Left lung (tissue), 10 donors: Measurements from ENCODE around the gene PTPRA. TPM values are rescaled to one million over a fixed set of nuclear protein-coding genes. Genes with fewer than 3 reads are reported as not detected.

Experiments
- ATAC-seq: fragments of 200-7000 bp; cut with Tn5 transposase; one replicate; pipeline ENCODE4 v1.9.1; 2020; ENCODE audit warnings: moderate library complexity
- DNase-seq, 4 donors: peaks; one replicate each; pipeline ENCODE4 v3.0.0-alpha.2; 2013 to 2020
- H3K27ac ChIP-seq, 2 donors: fragments of 200-600 bp; sonication (generic) in 1 of 2; one replicate each; pipeline versions ENCODE4 v1.5.0 to v1.8.0; 2020 to 2021
- H3K27me3 ChIP-seq, 2 donors: fragments of 200-600 bp; sonication (generic) in 1 of 2; one replicate each; pipeline versions ENCODE4 v1.5.0 to v1.8.0; 2020 to 2021
- H3K36me3 ChIP-seq, 2 donors: fragments of 200-600 bp; sonication (generic) in 1 of 2; one replicate each; pipeline versions ENCODE4 v1.5.0 to v1.8.0; 2020 to 2021
- H3K4me1 ChIP-seq, 2 donors: fragments of 200-600 bp; one replicate each; pipeline ENCODE4 v1.8.0; 2021
- H3K4me3 ChIP-seq, 2 donors: fragments of 200-600 bp; sonication (generic) in 1 of 2; one replicate each; pipeline versions ENCODE4 v1.5.0 to v1.8.0; 2020 to 2021; ENCODE audit warnings: mild to moderate bottlenecking in 1 of 2
- H3K9me3 ChIP-seq, 2 donors: fragments of 200-600 bp; sonication (generic) in 1 of 2; one replicate each; pipeline versions ENCODE4 v1.5.0 to v1.8.0; 2020 to 2021
- intact Hi-C, 2 donors: fragments of 100-400 bp; cut with DNase I; formaldehyde crosslinking; loops; one replicate each; pipeline versions ENCODE4 v1.11.2 to v1.14.2; 2022
- polyA plus RNA-seq, 6 donors: library from polyadenylated mRNA; unstranded; fragments of 120-200 nt; gene quantifications; one replicate each; pipeline ENCODE4 v1.2.1, GENCODE V29; 2013; ENCODE audit not compliant: insufficient read length in 6 of 6
- total RNA-seq, 2 donors: library from RNA; stranded (reverse); fragmentation: NEBNext Ultra II Directional; extraction: Animal tissue kit (Norgen Biotek cat#: 25700); gene quantifications; one replicate each; pipeline ENCODE4 v1.2.1, GENCODE V29; 2021
- TF ChIP-seq, protein P1 (sequence below), 2 donors: fragments of 200-600 bp; sonication (generic) in 1 of 2; IDR thresholded peaks; one replicate each; pipeline versions ENCODE4 v1.5.0 to v1.8.0; 2021; ENCODE audit warnings: antibody characterized with exemption in 2 of 2
- donor health status: DM: no; HTN: yes; CAD: no.
- donor health status: DM: no; HTN: no; CAD: no.

Gene PTPRA
- total and polyA plus RNA-seq, 8 donors, result 51.0 to 88.1 (median 78.6) TPM

DNA sequence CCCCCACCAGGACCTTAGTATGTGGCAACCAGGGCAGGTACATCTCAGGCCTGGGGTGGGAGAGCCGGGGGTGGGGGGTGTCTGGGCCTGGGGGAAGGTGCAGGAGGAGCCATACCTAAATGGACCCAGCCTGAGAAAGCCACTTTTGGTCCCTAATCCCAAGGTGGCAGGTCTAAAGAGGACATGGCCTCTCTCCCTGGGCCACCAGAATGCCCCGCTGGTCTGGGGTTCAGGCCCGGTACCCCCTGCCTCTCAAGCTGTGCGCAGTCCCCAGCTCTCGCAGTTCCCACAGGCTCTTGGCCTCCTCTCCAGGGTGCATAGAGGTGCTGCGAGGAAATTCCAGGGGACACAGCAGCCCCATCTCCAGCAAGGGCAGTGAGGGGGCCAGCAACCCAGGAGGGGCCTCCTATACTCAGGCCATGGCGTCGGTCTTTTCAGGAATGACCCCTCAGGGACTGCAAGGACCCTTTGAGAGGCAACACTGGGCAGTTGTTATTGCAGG is 212.3 kb downstream of the PTPRA start:
- Histone ChIP-seq H3K9me3 (no peaks in the 10 kb centered on the region), H3K4me1 (peaks cover 5 to 17% of the 10 kb centered on the region in 2 donors), H3K27me3 (peaks cover 29 to 68% of the 10 kb centered on the region in 2 donors), H3K27ac (no peak overlapping the region), H3K4me3 (no peak overlapping the region), H3K36me3 (no peaks in the 10 kb centered on the region)
- TF ChIP-seq, protein P1, sequence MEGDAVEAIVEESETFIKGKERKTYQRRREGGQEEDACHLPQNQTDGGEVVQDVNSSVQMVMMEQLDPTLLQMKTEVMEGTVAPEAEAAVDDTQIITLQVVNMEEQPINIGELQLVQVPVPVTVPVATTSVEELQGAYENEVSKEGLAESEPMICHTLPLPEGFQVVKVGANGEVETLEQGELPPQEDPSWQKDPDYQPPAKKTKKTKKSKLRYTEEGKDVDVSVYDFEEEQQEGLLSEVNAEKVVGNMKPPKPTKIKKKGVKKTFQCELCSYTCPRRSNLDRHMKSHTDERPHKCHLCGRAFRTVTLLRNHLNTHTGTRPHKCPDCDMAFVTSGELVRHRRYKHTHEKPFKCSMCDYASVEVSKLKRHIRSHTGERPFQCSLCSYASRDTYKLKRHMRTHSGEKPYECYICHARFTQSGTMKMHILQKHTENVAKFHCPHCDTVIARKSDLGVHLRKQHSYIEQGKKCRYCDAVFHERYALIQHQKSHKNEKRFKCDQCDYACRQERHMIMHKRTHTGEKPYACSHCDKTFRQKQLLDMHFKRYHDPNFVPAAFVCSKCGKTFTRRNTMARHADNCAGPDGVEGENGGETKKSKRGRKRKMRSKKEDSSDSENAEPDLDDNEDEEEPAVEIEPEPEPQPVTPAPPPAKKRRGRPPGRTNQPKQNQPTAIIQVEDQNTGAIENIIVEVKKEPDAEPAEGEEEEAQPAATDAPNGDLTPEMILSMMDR (IDR thresholded peaks at IDR 0.05), result no peak
- intact Hi-C loops, result no loop called here
- no peak for DNase-seq
- ATAC-seq, result no peak

DNA sequence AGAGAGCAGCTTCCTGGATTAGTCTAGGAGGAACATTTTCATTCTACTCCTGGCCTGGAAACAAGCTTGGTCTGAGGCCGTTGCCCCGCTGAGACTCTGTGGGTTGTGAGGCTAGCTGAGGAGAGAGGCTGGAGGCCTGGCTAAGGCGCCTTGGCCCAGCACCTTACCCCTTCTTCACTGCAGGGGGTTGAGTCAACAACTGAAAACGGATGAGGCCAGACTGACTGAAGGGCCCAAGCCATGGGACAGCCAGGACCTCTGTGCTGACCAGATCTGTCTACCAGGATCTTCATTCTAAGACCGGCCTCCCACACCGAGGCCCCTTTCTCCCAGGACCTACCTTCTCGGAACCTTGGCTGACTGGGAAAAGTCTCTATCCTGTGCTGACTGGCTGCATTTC is 214.8 kb downstream of the PTPRA start:
- TF ChIP-seq, protein P1 (IDR thresholded peaks at IDR 0.05), result no peak
- Histone ChIP-seq H3K9me3 (no peaks in the 10 kb centered on the region), H3K36me3 (no peaks in the 10 kb centered on the region), H3K27me3 (peaks cover 35 to 68% of the 10 kb centered on the region in 2 donors), H3K27ac (no peak overlapping the region), H3K4me1 (peaks cover 4 to 18% of the 10 kb centered on the region in 2 donors), H3K4me3 (no peak overlapping the region)
- ATAC-seq (no peak), DNase-seq (no peak)
- intact Hi-C loops, result no loop called here

Other genes with a start within 250 kb of the PTPRA start
- gene NOP56, start 220.8 kb upstream of the PTPRA start, total RNA-seq, result 100 to 1,000 TPM in 1 of 2 donors, 10 to 100 TPM in 1; 81.0 to 182 TPM
- 100 to 1,000 TPM; 195 to 241 (median 207) TPM for gene NOP56, start 220.8 kb upstream of the PTPRA start, polyA plus RNA-seq
- gene IDH3B, start 209.3 kb upstream of the PTPRA start, total RNA-seq, result 10 to 100 TPM; 51.7 to 64.8 TPM
- gene IDH3B, start 209.3 kb upstream of the PTPRA start, polyA plus RNA-seq, result 100 to 1,000 TPM; 109 to 129 (median 114) TPM
- 10 to 100 TPM in 1 of 2 donors, 1 to 10 TPM in 1; 10.0 to 11.9 TPM for gene EBF4, start 180.7 kb upstream of the PTPRA start, total RNA-seq
- 10 to 100 TPM; 37.4 to 55.9 (median 44.2) TPM for gene EBF4, start 180.7 kb upstream of the PTPRA start, polyA plus RNA-seq
- gene CPXM1, start 72.9 kb upstream of the PTPRA start, total RNA-seq, result 10 to 100 TPM in 1 of 2 donors, 1 to 10 TPM in 1; 8.1 to 25.8 TPM
- 10 to 100 TPM; 68.1 to 93.7 (median 79.6) TPM for gene CPXM1, start 72.9 kb upstream of the PTPRA start, polyA plus RNA-seq
- not detected for gene C20orf141, start 58.5 kb upstream of the PTPRA start, total RNA-seq
- gene C20orf141, start 58.5 kb upstream of the PTPRA start, polyA plus RNA-seq, result not detected
- not detected for gene TMEM239, start 57.1 kb upstream of the PTPRA start, total RNA-seq
- gene TMEM239, start 57.1 kb upstream of the PTPRA start, polyA plus RNA-seq, result under 1 TPM in 1 of 6 donors, not detected in 5; 0.05 TPM
- 10 to 100 TPM; 34.3 to 39.2 TPM for gene PCED1A, start 32.8 kb upstream of the PTPRA start, total RNA-seq
- gene PCED1A, start 32.8 kb upstream of the PTPRA start, polyA plus RNA-seq, result 10 to 100 TPM; 50.2 to 66.7 (median 61.1) TPM
- 10 to 100 TPM; 38.6 to 42.7 TPM for gene VPS16, start 32.7 kb upstream of the PTPRA start, total RNA-seq
- gene VPS16, start 32.7 kb upstream of the PTPRA start, polyA plus RNA-seq, result 10 to 100 TPM; 31.9 to 42.0 (median 34.8) TPM
- under 1 TPM in 1 of 2 donors, not detected in 1; 0.63 TPM for gene GNRH2, start 170.1 kb downstream of the PTPRA start, total RNA-seq
- 1 to 10 TPM in 1 of 6 donors, under 1 TPM in 4, not detected in 1; 0.52 to 1.4 (median 0.66) TPM for gene GNRH2, start 170.1 kb downstream of the PTPRA start, polyA plus RNA-seq
- 10 to 100 TPM; 37.4 to 40.4 TPM for gene MRPS26, start 172.6 kb downstream of the PTPRA start, total RNA-seq
- 10 to 100 TPM; 36.0 to 57.0 (median 47.6) TPM for gene MRPS26, start 172.6 kb downstream of the PTPRA start, polyA plus RNA-seq
- gene OXT, start 198.1 kb downstream of the PTPRA start, total RNA-seq, result under 1 TPM in 1 of 2 donors, not detected in 1; 0.55 TPM
- not detected for gene OXT, start 198.1 kb downstream of the PTPRA start, polyA plus RNA-seq
- gene AVP, start 211.2 kb downstream of the PTPRA start, total RNA-seq, result not detected
- gene AVP, start 211.2 kb downstream of the PTPRA start, polyA plus RNA-seq, result not detected